NCI-H2171 treated with DMSO at 0.1 percent for 48 hours (cell line): ENCODE data around the gene HERC6.
"Not testable (repeated sequence)": the region's sequence is repeated elsewhere in the genome, so short reads cannot be mapped to it uniquely, and the experiment has no call there.

Experiments
- DNase-seq: peaks from one replicate; lab custom pipeline; 2025; lab: John Stamatoyannopoulos, UW

Gene HERC6

GRCh38 chr4:88391703-88392102, 13.1 kb downstream of the HERC6 start:
- DNase-seq: no peak

GRCh38 chr4:88396681-88397080, 18.0 kb downstream of the HERC6 start:
- no peak for DNase-seq

- DNase-seq: no peak
These were observed 19.7 kb downstream of the HERC6 start for GRCh38 chr4:88398381-88398780.

- no peak for DNase-seq
These were observed 30.6 kb downstream of the HERC6 start for GRCh38 chr4:88409206-88409605.

GRCh38 chr4:88409789-88410188, 31.1 kb downstream of the HERC6 start:
- no peak for DNase-seq

- no peak for DNase-seq
These were observed 32.9 kb downstream of the HERC6 start for GRCh38 chr4:88411491-88412096.

- no peak for DNase-seq
These were observed 35.1 kb downstream of the HERC6 start for GRCh38 chr4:88413801-88414200.

- DNase-seq: no peak
These were observed 36.1 kb downstream of the HERC6 start for GRCh38 chr4:88414755-88415154.

- DNase-seq: no peak
These were observed 37.3 kb downstream of the HERC6 start for GRCh38 chr4:88415982-88416381.

GRCh38 chr4:88418411-88418810, 39.8 kb downstream of the HERC6 start:
- no peak for DNase-seq

GRCh38 chr4:88419874-88420273, 41.2 kb downstream of the HERC6 start:
- DNase-seq: no peak

GRCh38 chr4:88420844-88421243, 42.2 kb downstream of the HERC6 start:
- DNase-seq: no peak

GRCh38 chr4:88422403-88422802, 43.8 kb downstream of the HERC6 start:
- DNase-seq: no peak

GRCh38 chr4:88429401-88429800, 50.7 kb downstream of the HERC6 start:
- DNase-seq: no peak

GRCh38 chr4:88435987-88436693, 57.5 kb downstream of the HERC6 start:
- DNase-seq: no peak

GRCh38 chr4:88437873-88438272, 59.2 kb downstream of the HERC6 start:
- DNase-seq: not testable (repeated sequence)

- no peak for DNase-seq
These were observed 60.6 kb downstream of the HERC6 start for GRCh38 chr4:88439161-88439760.

GRCh38 chr4:88440146-88440545, 61.5 kb downstream of the HERC6 start:
- no peak for DNase-seq

- DNase-seq: no peak
These were observed 63.0 kb downstream of the HERC6 start for GRCh38 chr4:88441696-88442095.

- no peak for DNase-seq
These were observed 64.1 kb downstream of the HERC6 start for GRCh38 chr4:88442689-88443191.

- DNase-seq: no peak
These were observed 64.8 kb downstream of the HERC6 start for GRCh38 chr4:88443486-88443885.

GRCh38 chr4:88445252-88445651, 66.6 kb downstream of the HERC6 start:
- DNase-seq: no peak

- DNase-seq: no peak
These were observed 67.5 kb downstream of the HERC6 start for GRCh38 chr4:88446124-88446523.
